Stomach smooth muscle (tissue), 2 donors: Measurements from ENCODE around the gene EHF.
"Not testable (repeated sequence)": the region's sequence is repeated elsewhere in the genome, so short reads cannot be mapped to it uniquely, and the experiment has no call there.

Experiments
- H3K27ac ChIP-seq: one replicate; pipeline ENCODE4 v1.7.0; 2013; ENCODE audit warnings: mild to moderate bottlenecking, low read length, inconsistent platforms
- H3K27me3 ChIP-seq, 2 donors: one replicate each; pipeline ENCODE4 v1.7.0; 2013; ENCODE audit warnings: low read length in 2 of 2; ENCODE audit not compliant: insufficient read depth in 2 of 2, control insufficient read depth in 1 of 2
- H3K36me3 ChIP-seq, 2 donors: one replicate each; pipeline ENCODE4 v1.7.0; 2013; ENCODE audit warnings: low read length in 2 of 2; ENCODE audit not compliant: control insufficient read depth in 2 of 2, insufficient read depth in 2 of 2
- H3K4me1 ChIP-seq: one replicate; pipeline ENCODE4 v1.7.0; 2013; ENCODE audit warnings: low read length; ENCODE audit not compliant: control insufficient read depth, insufficient read depth
- H3K4me3 ChIP-seq, 2 donors: one replicate each; pipeline ENCODE4 v1.7.0; 2013; ENCODE audit warnings: low read length in 2 of 2
- H3K9ac ChIP-seq, 2 donors: one replicate each; pipeline ENCODE4 v1.7.0; 2013; ENCODE audit warnings: low read length in 2 of 2, mild to moderate bottlenecking in 1 of 2
- H3K9me3 ChIP-seq, 2 donors: one replicate each; pipeline ENCODE4 v1.7.0; 2013; ENCODE audit warnings: low read length in 2 of 2; ENCODE audit not compliant: control insufficient read depth in 2 of 2
- donor health status: healthy.
- donor health status: Pancreatic carcinoma.

EHF gene

DNA sequence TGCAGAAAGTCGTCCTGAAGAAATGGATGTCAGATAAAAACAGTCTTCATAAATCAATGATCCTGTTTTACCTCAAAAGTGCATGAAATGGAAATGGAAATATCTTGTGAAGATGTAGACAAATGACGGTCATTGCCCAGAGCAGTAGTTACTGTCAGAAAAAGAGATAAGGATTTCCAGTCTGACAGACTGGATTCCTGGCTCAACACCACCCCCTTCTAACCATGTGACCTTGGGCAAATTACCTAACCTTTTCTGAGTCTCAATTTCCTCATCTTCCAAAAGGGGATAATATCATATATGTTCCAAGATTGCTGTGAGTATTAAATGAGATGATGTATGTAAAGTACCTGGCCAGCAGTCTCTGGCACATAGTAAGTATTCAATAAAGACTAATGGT lies 32.9 kb upstream of the EHF start:
- no peaks in the 10 kb centered on the region for H3K9me3 ChIP-seq
- no peaks in the 10 kb centered on the region for H3K27me3 ChIP-seq
- H3K36me3 ChIP-seq: no peaks in the 10 kb centered on the region
- no peak overlapping the region for H3K27ac ChIP-seq
- H3K4me3 ChIP-seq: no peak overlapping the region
- H3K4me1 ChIP-seq: no peaks in the 10 kb centered on the region
- no peak overlapping the region for H3K9ac ChIP-seq

DNA sequence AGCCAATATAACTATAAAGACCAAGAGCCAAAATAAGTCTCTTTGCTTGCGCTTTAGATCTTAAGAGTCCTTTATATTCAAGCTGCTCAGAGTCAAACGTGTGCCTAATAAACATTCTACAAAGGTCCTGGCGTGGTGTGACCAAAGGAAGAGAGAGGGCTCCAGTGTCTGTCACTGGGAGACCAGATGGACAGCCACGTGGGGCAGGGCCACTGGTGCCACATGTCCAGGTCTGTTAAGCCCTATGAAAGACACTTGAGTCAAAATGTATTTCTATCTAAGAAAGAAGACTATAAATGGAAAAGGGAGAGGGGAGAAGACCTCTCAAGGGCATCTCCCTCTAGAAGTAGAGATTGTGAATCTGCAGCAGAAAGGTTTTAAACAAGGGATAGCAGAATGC lies 32.2 kb upstream of the EHF start:
- no peak overlapping the region for H3K9ac ChIP-seq
- no peak overlapping the region for H3K27ac ChIP-seq

DNA sequence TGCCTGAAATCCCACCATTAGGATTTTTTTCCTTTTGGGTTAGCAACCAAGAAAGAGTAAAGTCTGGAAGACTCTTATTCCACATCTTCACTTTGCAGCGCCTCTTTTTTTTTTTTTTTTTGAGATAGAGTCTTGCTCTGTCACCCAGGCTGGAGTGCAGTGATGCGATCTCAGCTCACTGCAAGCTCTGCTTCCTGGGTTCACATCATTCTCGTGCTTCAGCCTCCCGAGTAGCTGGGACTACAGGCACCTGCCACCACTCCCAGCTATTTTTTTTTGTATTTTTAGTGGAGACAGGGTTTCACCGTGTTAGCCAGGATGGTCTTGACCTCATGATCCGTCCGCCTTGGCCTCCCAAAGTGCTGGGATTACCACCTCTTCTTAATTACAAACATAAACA lies 31.7 kb upstream of the EHF start:
- H3K27ac ChIP-seq, H3K9ac ChIP-seq, H3K4me3 ChIP-seq, H3K36me3 ChIP-seq, H3K9me3 ChIP-seq, H3K4me1 ChIP-seq, H3K27me3 ChIP-seq: not testable (repeated sequence)

More for the DNA sequence above, 32.2 kb upstream of the EHF start:
- Histone ChIP-seq H3K36me3 (no peaks in the 10 kb centered on the region), H3K27me3 (no peaks in the 10 kb centered on the region), H3K9me3 (no peaks in the 10 kb centered on the region), H3K4me3 (no peak overlapping the region), H3K4me1 (no peaks in the 10 kb centered on the region)

DNA sequence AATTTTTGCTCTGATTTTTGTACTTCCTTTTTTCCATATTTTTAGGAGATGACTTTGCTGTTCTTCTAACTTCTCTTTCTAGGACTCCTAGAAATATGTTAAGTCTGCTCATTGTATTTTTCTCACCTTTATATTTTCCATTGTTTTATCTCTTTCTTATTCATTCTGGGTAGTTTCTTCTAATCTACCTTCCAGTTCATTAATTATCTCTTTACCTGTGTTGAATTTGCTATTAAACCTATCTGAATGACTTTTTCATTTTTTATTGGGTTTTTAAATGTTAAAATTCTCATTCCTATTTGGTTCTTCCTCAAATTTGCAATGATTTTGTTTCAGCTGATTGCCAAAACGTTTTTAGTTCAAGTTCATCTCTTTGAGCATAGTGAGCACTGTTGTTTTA lies 27.8 kb upstream of the EHF start:
- Histone ChIP-seq H3K9ac (no peak overlapping the region), H3K36me3 (no peaks in the 10 kb centered on the region), H3K4me3 (no peak overlapping the region), H3K27me3 (no peaks in the 10 kb centered on the region), H3K27ac (no peak overlapping the region), H3K9me3 (peaks cover 0 to 4% of the 10 kb centered on the region in 2 donors), H3K4me1 (no peaks in the 10 kb centered on the region)

DNA sequence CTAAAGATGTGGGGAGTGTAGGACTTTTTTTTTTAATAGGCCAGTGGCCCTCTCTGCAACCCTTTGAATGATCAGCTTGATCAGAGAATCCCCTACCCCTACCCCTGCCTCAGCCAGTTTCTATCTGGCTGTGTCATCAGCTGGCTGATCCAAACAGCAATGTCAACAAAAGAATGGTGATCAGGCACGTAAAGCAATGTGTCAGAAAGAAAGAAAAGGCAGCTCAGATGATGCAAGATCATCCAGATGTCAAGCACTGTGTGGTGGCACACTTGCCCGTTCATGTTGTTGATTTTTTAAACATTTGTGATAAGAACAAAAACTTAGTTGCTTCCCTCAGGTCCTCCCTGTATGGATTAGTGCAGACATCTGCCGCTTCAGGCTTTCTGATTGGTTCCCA lies 26.3 kb upstream of the EHF start:
- Histone ChIP-seq H3K4me3 (no peak overlapping the region), H3K9me3 (peaks cover 0 to 4% of the 10 kb centered on the region in 2 donors), H3K9ac (no peak overlapping the region), H3K36me3 (no peaks in the 10 kb centered on the region), H3K4me1 (no peaks in the 10 kb centered on the region), H3K27me3 (no peaks in the 10 kb centered on the region), H3K27ac (no peak overlapping the region)

DNA sequence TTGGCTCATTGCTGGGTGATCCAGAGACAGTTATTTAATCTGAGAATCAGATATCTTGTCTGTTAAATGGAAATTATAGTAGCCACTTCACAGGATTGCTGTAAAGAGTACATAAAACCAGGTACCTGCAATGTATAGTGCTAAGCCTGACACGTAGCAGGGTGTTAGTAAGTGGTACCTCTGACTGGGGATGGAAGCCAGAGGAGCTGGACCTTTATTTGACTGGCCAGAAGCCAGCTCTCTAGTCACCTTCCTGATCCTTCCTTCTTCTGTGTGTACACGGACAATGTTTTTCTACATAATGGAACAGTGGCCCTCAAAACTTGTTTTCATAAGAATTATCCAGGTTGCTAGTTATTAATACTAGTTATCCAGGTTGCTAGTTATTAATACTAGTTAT lies 25.5 kb upstream of the EHF start:
- H3K27me3 ChIP-seq: no peaks in the 10 kb centered on the region

DNA sequence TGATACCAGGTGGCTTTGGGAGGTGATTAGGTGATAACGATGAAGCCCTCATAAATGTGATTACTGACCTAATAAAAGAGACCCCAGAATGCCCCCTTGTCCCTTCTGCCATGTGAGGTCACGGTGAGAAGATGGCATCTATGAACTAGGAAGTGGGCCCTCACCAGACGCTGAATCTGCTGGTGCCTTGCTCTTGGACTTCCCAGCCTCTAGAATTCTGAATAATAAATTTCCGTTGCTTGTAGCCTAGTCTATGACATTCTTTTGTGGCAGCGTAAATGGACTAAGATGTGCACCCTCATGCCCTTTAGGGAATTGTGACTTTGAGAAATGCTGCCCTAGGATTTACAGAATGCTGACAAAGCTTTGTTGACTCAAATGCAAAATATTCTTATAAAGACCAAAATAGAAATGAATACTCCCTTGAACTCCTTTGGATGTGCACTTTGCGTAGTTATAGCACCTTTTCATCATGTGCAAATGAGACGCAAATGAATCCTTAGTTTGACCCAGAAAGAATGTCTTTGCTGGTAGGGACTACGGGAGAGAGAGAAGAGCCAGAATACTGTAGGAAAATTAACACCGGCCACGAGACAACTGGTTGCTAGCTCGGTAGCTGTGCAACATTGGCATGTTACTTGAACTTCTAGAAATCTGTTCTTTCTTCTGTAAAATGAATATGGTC lies 24.8 kb upstream of the EHF start:
- no peak overlapping the region for H3K9ac ChIP-seq

More for the DNA sequence above, 25.5 kb upstream of the EHF start:
- Histone ChIP-seq H3K36me3 (no peaks in the 10 kb centered on the region), H3K4me1 (no peaks in the 10 kb centered on the region), H3K9me3 (peaks cover 0 to 4% of the 10 kb centered on the region in 2 donors), H3K4me3 (no peak overlapping the region), H3K9ac (no peak overlapping the region), H3K27ac (no peak overlapping the region)

DNA sequence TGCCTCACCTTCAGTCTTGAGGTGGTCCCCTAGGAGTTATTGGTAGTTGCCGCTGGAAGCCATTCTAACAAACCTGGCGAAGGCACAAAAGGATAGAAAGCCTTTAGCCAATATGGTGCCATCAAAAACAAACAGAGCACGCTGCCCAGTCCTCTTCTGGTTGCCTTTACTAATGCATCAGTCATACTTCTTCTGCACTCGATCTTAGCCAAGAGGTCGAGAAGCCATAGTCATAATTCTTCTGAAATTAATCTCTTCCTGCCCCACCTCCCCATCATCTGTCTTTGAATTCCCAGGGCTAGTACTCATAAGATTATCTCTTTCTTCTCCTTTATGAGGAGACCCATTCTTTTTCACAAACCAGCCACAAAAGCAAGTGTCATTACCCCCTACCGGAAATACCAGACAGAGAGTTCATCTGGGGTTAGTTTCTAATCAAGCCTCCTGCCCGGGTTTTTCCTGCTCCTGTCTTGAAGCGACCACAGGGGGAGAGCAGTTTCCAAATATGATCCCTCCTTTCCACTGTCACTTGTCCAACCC lies 21.4 kb upstream of the EHF start:
- Histone ChIP-seq H3K4me1 (no peaks in the 10 kb centered on the region), H3K27ac (no peak overlapping the region), H3K9ac (no peak overlapping the region)

More for the DNA sequence above, 24.8 kb upstream of the EHF start:
- Histone ChIP-seq H3K9me3 (peaks cover 0 to 4% of the 10 kb centered on the region in 2 donors), H3K4me3 (no peak overlapping the region), H3K27me3 (peaks cover 0 to 4% of the 10 kb centered on the region in 2 donors), H3K36me3 (no peaks in the 10 kb centered on the region), H3K4me1 (no peaks in the 10 kb centered on the region), H3K27ac (no peak overlapping the region)

DNA sequence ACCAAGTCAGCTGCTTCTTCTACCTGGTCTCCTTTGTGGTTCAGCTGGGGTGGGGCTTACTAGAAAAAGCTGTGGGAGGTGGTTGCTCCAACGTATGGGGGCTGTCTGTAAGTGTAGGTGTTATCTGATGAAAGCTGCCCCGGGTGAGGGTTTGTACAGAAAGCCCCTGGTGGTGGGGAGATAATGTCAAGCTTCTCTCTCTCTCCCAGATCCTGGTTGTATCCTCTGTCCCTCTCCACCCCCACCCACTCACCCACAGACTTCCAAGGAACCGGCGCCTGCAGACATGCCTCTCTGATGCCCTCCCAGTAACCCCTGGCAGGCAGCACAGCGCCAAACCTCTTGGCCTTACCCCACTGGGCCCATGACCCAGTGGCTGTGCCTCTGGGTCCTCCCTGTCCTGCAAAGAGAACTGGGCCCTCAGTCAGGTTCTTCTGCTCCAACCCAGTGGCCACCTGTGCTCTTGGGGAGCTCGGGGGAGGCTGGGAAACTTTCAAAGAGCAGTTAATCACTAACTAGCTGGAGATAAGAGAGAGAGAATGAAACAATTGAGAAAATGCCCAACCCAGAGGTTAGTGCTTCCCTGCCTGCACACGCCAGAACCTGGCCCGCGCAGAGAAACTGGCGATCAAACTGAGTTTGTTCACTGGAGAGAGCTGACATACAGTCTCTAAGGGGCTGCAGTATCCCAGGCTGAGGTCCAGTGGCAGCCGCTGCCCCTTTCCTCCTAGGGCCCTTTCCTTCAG lies 20.4 kb upstream of the EHF start:
- Histone ChIP-seq H3K9me3 (peaks cover 0 to 4% of the 10 kb centered on the region in 2 donors), H3K27ac (no peak overlapping the region), H3K36me3 (no peaks in the 10 kb centered on the region), H3K4me3 (no peak overlapping the region), H3K4me1 (no peaks in the 10 kb centered on the region), H3K27me3 (peaks cover 0 to 4% of the 10 kb centered on the region in 2 donors), H3K9ac (no peak overlapping the region)

More for the DNA sequence above, 21.4 kb upstream of the EHF start:
- Histone ChIP-seq H3K27me3 (peaks cover 0 to 4% of the 10 kb centered on the region in 2 donors), H3K4me3 (no peak overlapping the region), H3K36me3 (no peaks in the 10 kb centered on the region), H3K9me3 (peaks cover 0 to 4% of the 10 kb centered on the region in 2 donors)

DNA sequence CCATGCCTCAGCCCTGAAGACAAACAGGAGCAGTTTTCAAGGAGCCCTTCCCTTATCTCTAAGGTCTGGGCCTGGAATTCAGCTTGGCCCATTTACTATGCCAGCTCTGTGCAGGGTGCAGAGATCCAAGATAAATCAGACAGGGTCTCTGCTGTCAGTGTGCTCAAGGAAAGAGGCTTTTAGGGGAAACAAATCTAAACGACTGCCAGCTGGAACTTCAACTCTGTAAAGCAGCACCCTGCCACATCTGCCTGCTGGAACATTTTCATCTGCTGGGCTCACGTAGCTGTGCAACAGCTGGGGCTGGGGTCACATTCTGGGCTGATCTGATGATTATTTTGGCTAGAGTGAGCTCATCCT lies 19.8 kb upstream of the EHF start:
- H3K9me3 ChIP-seq: peaks cover 0 to 3% of the 10 kb centered on the region in 2 donors
- no peak overlapping the region for H3K27ac ChIP-seq
- H3K36me3 ChIP-seq: no peaks in the 10 kb centered on the region
- H3K27me3 ChIP-seq: peaks cover 0 to 4% of the 10 kb centered on the region in 2 donors
- H3K4me3 ChIP-seq: no peak overlapping the region
- no peak overlapping the region for H3K9ac ChIP-seq
- H3K4me1 ChIP-seq: no peaks in the 10 kb centered on the region

DNA sequence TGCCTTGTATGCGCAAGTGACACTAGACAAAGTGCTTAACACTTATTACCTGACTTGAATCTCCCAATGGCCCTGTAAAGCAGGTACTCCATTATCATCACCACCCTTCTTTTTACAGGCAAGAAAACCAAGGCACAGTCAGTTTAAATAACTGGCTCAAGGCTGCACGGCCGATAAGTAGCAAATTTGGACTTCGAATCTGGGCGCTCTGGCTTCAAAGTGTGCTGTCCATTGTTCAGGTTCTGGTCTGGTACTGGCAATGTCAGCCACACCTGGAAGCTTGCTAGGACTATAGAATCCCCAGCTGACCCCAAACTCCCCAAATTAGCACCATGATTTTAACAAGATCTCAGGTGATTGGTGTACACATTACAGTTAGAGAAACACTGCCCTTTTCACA lies 19.3 kb upstream of the EHF start:
- Histone ChIP-seq H3K36me3 (no peaks in the 10 kb centered on the region), H3K27me3 (peaks cover 0 to 4% of the 10 kb centered on the region in 2 donors), H3K4me3 (no peak overlapping the region), H3K9me3 (no peaks in the 10 kb centered on the region), H3K4me1 (no peaks in the 10 kb centered on the region), H3K27ac (no peak overlapping the region), H3K9ac (no peak overlapping the region)
